Endothelial cell of umbilical vein (primary cell): Measurements from ENCODE around the gene CEACAM7. TPM values are rescaled to one million over a fixed set of nuclear protein-coding genes. Genes with fewer than 3 reads are reported as not detected.

Experiments used
- BruUV-seq: library from RNA; stranded (reverse); fragments of 400-500 nt; replicated peaks from 2 replicates; lab custom pipeline; 2021; lab: Mats Ljungman, UMichigan
- CTCF ChIA-PET: fragments of 300-600, 350-600 bp; sonication (Branson Sonifier 250); formaldehyde crosslinking; loops from one replicate; lab custom pipeline; 2021; ENCODE audit warnings: antibody characterized with exemption, inconsistent platforms; lab: Charles Lee
- POLR2A ChIA-PET: fragments of 300-600, 350-600 bp; sonication (Branson Sonifier 250); formaldehyde crosslinking; loops from one replicate; lab custom pipeline; 2021; ENCODE audit warnings: antibody characterized with exemption, inconsistent platforms; lab: Charles Lee
- DNase-seq: peaks from one replicate; pipeline ENCODE4 v3.0.0-alpha.2; 2011; ENCODE audit warnings: low read depth, low spot score
- FAIRE-seq: peaks from 2 replicates; lab custom pipeline; 2011; peaks lifted over from hg19 to GRCh38; lab: Jason Lieb, UNC
- H2AFZ ChIP-seq: 2 replicates; pipeline ENCODE4 v1.6.0; 2012; ENCODE audit warnings: low read depth, low read length, control low read depth, inconsistent platforms
- H3K27ac ChIP-seq: 2 replicates; pipeline ENCODE4 v1.5.1; 2011; ENCODE audit warnings: low read depth, mild to moderate bottlenecking, control low read depth, low read length, moderate library complexity; ENCODE audit not compliant: insufficient read depth
- H3K27me3 ChIP-seq, 2 experiments: 2 replicates each; pipeline versions ENCODE4 v1.6.0 to v1.6.1; 2011; ENCODE audit warnings: low read length in 2 of 2, mixed read lengths in 1 of 2; ENCODE audit not compliant: control insufficient read depth in 2 of 2, insufficient read depth in 2 of 2
- H3K36me3 ChIP-seq, 2 experiments: 2 replicates in 1 of 2; 3 replicates in 1 of 2; pipeline ENCODE4 v1.5.1; 2011; ENCODE audit warnings: low read length in 2 of 2, mild to moderate bottlenecking in 1 of 2, moderate library complexity in 1 of 2; ENCODE audit not compliant: control insufficient read depth in 2 of 2, insufficient read depth in 2 of 2; ENCODE audit errors: extremely low read depth in 1 of 2
- H3K4me1 ChIP-seq: 3 replicates; pipeline ENCODE4 v1.5.1; 2011; ENCODE audit warnings: mild to moderate bottlenecking, low read length; ENCODE audit not compliant: control insufficient read depth, insufficient read depth; ENCODE audit errors: extremely low read depth
- H3K4me2 ChIP-seq: 2 replicates; pipeline ENCODE4 v1.6.1; 2011; ENCODE audit warnings: low read length, control low read depth, mixed read lengths; ENCODE audit not compliant: insufficient read depth
- H3K4me3 ChIP-seq, 3 experiments: fragments of 200-600 bp in 1 of 3; sonication (generic), shearing (Covaris generic) in 1 of 3; replicated peaks in 1 of 3; 2 replicates each; pipeline ENCODE4 v1.5.1; 2011 to 2016; ENCODE audit warnings: control low read depth in 3 of 3, low read length in 3 of 3, mild to moderate bottlenecking in 2 of 3, inconsistent platforms in 1 of 3, low read depth in 1 of 3, moderate library complexity in 1 of 3; ENCODE audit not compliant: insufficient read depth in 1 of 3
- H3K79me2 ChIP-seq: 2 replicates; pipeline ENCODE4 v1.6.0; 2012; ENCODE audit warnings: low read length, inconsistent platforms; ENCODE audit not compliant: control insufficient read depth, insufficient read depth
- H3K9ac ChIP-seq: replicated peaks from 2 replicates; pipeline ENCODE3; 2011; ENCODE audit warnings: low read length, control low read depth; ENCODE audit not compliant: insufficient read depth; ENCODE audit errors: extremely low read depth
- H3K9me1 ChIP-seq: replicated peaks from 3 replicates; pipeline ENCODE4 v1.6.0; 2011; ENCODE audit warnings: mild to moderate bottlenecking, low read length; ENCODE audit not compliant: control insufficient read depth, insufficient read depth; ENCODE audit errors: extremely low read depth
- H3K9me3 ChIP-seq: replicated peaks from 2 replicates; pipeline ENCODE4 v1.5.1; 2012; ENCODE audit warnings: low read length, inconsistent platforms; ENCODE audit not compliant: control insufficient read depth, insufficient read depth
- H4K20me1 ChIP-seq: replicated peaks from 2 replicates; pipeline ENCODE3; 2011; ENCODE audit warnings: mild to moderate bottlenecking, low read length; ENCODE audit not compliant: control insufficient read depth, insufficient read depth; ENCODE audit errors: extremely low read depth
- EZH2 ChIP-seq: IDR thresholded peaks from 2 replicates; pipeline ENCODE4 v1.6.1; 2012; ENCODE audit warnings: borderline replicate concordance, low read depth, mild to moderate bottlenecking, moderate library complexity, low read length, inconsistent platforms; ENCODE audit not compliant: severe bottlenecking
- FOS ChIP-seq: IDR thresholded peaks from 2 replicates; pipeline ENCODE4 v1.6.1; 2011; ENCODE audit warnings: mild to moderate bottlenecking, low read length, moderate library complexity, borderline replicate concordance; ENCODE audit not compliant: insufficient read depth
- GATA2 ChIP-seq: IDR thresholded peaks from 2 replicates; pipeline ENCODE4 v1.7.0; 2011; ENCODE audit warnings: low read depth, mild to moderate bottlenecking, moderate library complexity, mixed read lengths, low read length; ENCODE audit not compliant: insufficient read length, insufficient read depth
- JUN ChIP-seq: IDR thresholded peaks from 2 replicates; pipeline ENCODE4 v1.6.1; 2011; ENCODE audit warnings: borderline replicate concordance, low read depth; ENCODE audit not compliant: insufficient read length, insufficient read depth
- MAX ChIP-seq: IDR thresholded peaks from 2 replicates; pipeline ENCODE4 v1.6.1; 2011; ENCODE audit not compliant: insufficient read depth, insufficient read length
- MYC ChIP-seq: IDR thresholded peaks from one replicate; pipeline ENCODE4 v1.6.1; 2011; ENCODE audit warnings: mild to moderate bottlenecking, low read depth, low read length
- POLR2A ChIP-seq: IDR thresholded peaks from 2 replicates; pipeline ENCODE4 v1.6.1; 2012; ENCODE audit warnings: low read depth, mild to moderate bottlenecking, control low read depth, low read length
- POLR2AphosphoS5 ChIP-seq: IDR thresholded peaks from 2 replicates; pipeline ENCODE4 v1.6.1; 2012; ENCODE audit warnings: low read depth, mild to moderate bottlenecking, control low read depth, low read length, moderate library complexity; ENCODE audit not compliant: insufficient read depth
- dilution Hi-C: fragments of 300-500 bp; cut with MboI; formaldehyde crosslinking; loops from one replicate; pipeline ENCODE4 v1.15.0; 2019; ENCODE audit warnings: low sequenced_read_pairs; ENCODE audit not compliant: extremely low pct_ligation_motif_present
- intact Hi-C: fragments of 100-400 bp; cut with micrococcal nuclease; formaldehyde crosslinking; loops from one replicate; pipeline ENCODE4 v1.10.0; 2022
- polyA plus RNA-seq, 4 experiments: library from polyadenylated mRNA; depleted of rRNA in 3 of 4; stranded (reverse) in 3 of 4; unstranded in 1 of 4; fragments of >200 nt; gene quantifications; 2 replicates each; pipeline versions ENCODE4 v1.2.1 to v1.2.3, GENCODE V29; 2011 to 2012; ENCODE audit warnings: missing spikeins in 1 of 4
- total RNA-seq: library from RNA; stranded (reverse); gene quantifications from 2 replicates; pipeline ENCODE4 v1.2.3, GENCODE V29; 2021
- TF ChIP-seq, protein P1 (sequence below), 2 donors: IDR thresholded peaks; 1 replicate in 1 of 2; 2 replicates in 1 of 2; pipeline ENCODE4 v1.5.1; 2011; ENCODE audit warnings: low read length in 2 of 2, mild to moderate bottlenecking in 2 of 2, moderate library complexity in 2 of 2, control low read depth in 1 of 2, inconsistent platforms in 1 of 2, low read depth in 1 of 2; ENCODE audit not compliant: insufficient read depth in 1 of 2; ENCODE audit errors: extremely low read depth in 1 of 2

The CEACAM7 gene
- total and polyA plus RNA-seq, 2 donors (not counting 3 experiments of a cell fraction or from before 2014, with no cell fraction given), result 0.03 TPM; not detected in 1

DNA sequence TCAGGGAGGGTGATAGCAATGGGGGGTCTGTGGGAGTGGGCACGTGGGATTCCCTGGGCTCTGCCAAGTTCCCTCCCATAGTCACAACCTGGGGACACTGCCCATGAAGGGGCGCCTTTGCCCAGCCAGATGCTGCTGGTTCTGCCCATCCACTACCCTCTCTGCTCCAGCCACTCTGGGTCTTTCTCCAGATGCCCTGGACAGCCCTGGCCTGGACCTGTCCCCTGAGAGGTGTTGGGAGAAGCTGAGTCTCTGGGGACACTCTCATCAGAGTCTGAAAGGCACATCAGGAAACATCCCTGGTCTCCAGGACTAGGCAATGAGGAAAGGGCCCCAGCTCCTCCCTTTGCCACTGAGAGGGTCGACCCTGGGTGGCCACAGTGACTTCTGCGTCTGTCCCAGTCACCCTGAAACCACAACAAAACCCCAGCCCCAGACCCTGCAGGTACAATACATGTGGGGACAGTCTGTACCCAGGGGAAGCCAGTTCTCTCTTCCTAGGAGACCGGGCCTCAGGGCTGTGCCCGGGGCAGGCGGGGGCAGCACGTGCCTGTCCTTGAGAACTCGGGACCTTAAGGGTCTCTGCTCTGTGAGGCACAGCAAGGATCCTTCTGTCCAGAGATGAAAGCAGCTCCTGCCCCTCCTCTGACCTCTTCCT lies 9.3 kb upstream of the CEACAM7 start:
- H3K27me3 ChIP-seq, result no peaks in the 10 kb centered on the region
- no peaks in the 10 kb centered on the region for H3K9me3 ChIP-seq
- ChIA-PET CTCF (interaction anchor here (1.3 kb wide), 1 partner anchor 15 kb away, joined by 3 read pairs; no protein-coding TSS in a partner anchor), POLR2A (no interaction called here)
- no peak overlapping the region for H3K9ac ChIP-seq
- BruUV-seq, result no TSS peak
- dilution Hi-C loops (no loop called here), intact Hi-C loops (no loop called here)
- H3K4me1 ChIP-seq, result no peaks in the 10 kb centered on the region
- H3K4me2 ChIP-seq, result no peak overlapping the region
- no peak overlapping the region for H3K27ac ChIP-seq
- no peak overlapping the region for H2AFZ ChIP-seq
- H4K20me1 ChIP-seq, result no peaks in the 10 kb centered on the region
- H3K9me1 ChIP-seq, result no peaks in the 10 kb centered on the region
- FAIRE-seq (no peak), DNase-seq (no peak)
- no peak overlapping the region for H3K4me3 ChIP-seq
- no peaks in the 10 kb centered on the region for H3K36me3 ChIP-seq
- H3K79me2 ChIP-seq, result no peaks in the 10 kb centered on the region
- TF ChIP-seq FOS (no peak), MAX (no peak), EZH2 (no peak), MYC (no peak), JUN (no peak), POLR2A (no peak), GATA2 (no peak), POLR2AphosphoS5 (no peak)
- TF ChIP-seq, protein P1, sequence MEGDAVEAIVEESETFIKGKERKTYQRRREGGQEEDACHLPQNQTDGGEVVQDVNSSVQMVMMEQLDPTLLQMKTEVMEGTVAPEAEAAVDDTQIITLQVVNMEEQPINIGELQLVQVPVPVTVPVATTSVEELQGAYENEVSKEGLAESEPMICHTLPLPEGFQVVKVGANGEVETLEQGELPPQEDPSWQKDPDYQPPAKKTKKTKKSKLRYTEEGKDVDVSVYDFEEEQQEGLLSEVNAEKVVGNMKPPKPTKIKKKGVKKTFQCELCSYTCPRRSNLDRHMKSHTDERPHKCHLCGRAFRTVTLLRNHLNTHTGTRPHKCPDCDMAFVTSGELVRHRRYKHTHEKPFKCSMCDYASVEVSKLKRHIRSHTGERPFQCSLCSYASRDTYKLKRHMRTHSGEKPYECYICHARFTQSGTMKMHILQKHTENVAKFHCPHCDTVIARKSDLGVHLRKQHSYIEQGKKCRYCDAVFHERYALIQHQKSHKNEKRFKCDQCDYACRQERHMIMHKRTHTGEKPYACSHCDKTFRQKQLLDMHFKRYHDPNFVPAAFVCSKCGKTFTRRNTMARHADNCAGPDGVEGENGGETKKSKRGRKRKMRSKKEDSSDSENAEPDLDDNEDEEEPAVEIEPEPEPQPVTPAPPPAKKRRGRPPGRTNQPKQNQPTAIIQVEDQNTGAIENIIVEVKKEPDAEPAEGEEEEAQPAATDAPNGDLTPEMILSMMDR (IDR thresholded peaks at IDR 0.05; ENCODE audit: extremely low read depth in 1 of 2, insufficient read depth in 1 of 2, low read depth in 1 of 2, low read length in 2 of 2), result no peak
